Kasumi-1 (cell line): ENCODE data around the gene KCNIP1.

Experiments
- DNase-seq, 2 experiments: peaks; one replicate each; lab custom pipeline; 2025; lab: John Stamatoyannopoulos, UW

The KCNIP1 gene

DNA sequence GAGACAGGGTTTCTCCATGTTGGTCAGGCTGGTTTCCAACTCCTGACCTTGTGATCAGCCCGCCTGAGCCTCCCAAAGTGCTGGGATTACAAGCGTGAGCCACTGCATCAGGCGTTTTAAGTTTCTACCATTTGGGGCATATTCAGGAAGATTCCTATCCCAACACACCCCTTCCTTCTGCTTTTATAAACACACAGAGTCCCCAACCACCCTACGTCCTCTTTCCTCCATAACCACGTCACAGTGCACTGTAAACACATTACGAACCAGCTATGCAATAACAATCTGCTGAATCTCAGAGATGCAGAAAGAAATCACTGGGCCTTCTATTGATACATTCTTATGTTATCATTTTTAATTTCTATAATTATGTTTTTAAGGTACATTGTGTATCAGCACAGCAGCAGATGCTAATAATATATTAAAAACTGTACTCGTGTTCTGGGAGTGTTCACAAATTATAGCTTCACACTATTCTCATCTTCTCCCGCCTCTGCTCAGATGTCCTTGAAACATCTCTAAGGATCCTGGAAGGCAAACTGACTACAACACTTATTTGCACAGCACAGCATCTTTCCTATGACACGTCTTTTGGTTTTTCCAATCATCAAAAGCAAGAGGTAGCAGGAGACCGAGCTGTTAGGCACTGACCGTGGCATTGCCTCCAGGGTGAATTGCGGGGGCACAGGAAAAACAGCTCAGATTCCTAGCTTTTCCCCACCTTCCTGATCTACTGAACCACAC lies 60.2 kb downstream of the KCNIP1 start:
- DNase-seq = no peak

DNA sequence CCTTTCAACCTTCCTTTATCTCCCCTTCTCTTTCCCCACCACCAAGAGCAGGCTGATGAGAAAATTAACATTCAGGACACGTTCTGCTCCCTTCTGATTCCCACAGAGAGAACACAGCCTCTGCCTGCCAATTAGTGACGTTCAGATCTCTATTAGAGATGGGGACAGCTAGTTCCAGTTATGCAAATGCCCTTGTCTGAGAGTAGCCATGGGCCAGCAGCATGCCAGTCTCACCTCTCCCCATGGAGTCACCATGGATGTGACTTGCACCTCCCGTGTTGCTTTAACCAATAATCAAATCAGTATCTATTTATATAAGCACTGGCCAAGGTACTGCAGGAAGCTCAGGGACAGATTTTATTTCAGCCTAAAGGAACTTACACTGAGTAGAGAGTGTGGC lies 61.3 kb downstream of the KCNIP1 start:
- no peak for DNase-seq

DNA sequence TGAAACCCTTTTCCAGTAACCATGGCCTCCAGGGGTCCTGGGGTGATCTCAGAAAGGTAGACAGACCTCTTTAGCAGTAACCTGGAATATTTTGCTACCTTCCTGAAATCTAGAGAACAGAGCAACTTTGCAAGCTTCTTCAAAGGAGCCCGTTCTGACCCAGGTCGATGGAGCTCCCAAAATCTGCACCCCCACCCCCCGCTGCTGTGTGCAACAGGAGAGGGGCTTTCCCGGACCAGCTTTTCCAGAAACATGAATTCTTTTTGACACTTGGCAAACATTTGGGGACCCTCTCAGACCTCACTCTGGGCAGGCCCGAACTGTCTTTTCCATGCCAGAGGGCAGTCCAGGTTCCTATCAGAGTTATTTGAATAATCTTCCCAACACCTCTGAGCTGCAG lies 65.3 kb downstream of the KCNIP1 start:
- no peak for DNase-seq

DNA sequence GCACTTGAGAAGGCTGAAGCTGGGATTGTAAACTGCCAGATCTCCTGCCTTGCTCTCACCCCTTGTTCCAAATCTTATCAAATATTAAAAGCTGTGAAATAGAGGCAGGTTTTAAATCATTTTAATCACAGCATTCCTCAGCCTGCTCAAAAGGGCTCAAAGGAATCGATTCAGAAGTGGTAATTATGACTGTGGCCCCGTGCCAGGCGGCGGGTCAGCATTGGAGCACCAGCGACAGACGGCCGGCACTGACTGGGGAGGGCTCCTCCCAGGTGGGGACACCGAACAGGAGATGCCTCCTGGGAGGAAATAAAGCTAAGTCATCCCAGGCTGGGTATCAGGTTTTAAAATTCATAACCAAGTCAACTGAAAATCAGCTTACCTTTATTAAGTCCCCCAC lies 66.7 kb downstream of the KCNIP1 start:
- no peak for DNase-seq

DNA sequence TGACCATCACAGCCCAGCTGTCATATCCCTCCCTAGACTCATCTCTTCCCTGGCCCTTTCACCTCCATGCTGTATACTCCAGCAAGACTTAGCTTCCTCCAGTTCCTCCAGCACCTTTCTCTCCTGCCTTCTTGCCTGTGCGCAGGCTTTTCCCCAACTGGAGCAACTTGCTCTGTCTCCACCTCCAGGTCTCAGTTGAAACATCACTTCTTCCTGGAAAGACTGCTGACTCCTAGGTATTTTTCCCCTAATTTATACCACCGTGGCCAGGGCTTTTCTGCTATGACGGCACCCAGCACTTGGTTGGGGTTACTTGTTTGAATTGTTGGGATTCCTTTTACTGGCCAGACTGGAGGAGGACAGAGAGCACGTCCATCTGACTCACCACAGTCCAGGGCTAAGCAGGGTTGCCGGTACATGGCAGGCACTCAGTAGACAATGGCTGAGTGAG lies 67.5 kb downstream of the KCNIP1 start:
- DNase-seq = no peak

DNA sequence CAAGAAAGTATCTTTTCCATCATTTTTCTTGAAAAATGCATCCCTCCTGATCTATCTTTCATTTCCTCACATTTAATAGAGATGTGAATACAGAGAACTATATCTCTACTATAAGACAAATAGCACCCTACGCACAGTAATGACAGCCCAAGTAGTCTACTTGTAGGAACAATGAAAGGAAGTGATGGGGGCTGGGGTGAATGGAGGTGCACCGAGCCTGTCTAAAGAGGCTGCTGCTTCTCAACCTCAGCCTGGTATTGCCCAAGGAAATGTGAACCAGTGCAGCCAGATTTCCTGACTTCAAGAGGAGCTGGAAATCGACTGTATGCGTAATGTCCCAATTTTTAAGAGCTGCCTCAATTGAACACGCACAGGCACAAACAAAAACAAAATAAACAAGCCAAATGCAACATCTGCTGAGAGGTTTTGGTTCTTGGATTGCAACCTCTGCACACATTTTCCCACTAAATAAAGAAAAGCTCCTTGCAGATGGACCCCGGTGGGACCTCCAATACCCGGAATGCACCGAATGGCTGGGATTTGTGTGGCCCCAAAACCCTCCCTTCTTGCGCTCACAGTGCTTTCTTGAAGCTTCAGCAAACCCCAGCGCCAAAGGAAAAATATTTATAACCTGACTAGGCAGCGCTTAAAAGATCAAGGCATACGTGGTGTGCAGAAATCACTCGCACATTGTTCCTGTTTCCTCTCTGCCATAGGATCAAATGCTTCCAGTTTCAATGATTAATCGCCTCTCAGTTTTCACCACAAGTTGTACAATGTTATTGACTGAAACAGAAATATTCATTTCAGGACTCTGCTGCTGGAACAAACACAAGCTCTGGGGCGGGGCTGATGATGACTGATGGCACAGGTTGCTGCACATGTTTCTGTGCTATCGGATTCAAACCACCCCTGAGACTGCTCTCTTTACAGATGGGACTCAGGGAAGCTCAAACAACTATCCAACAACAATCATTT lies 68.3 kb downstream of the KCNIP1 start:
- peak in 1 of 2 experiments; percentile 14 for DNase-seq

DNA sequence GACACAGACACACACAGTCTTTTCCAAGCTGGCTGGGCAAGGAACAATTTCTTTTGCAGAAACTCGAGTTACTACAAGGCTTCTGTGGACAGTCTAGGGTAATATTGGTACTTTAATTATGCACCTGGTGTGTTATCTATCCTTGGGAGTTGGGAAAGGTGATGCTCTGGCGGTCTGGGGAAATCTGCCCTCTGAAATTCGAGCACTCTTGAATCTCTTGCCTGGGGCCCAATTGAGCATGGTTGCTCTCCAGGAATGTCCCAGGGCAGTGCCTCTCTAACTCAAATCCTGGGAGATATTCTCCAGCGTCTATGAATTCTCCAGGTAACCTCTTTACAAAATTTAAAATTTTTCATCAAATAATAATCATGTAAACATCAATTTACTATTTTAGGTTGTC lies 69.3 kb downstream of the KCNIP1 start:
- DNase-seq = no peak

DNA sequence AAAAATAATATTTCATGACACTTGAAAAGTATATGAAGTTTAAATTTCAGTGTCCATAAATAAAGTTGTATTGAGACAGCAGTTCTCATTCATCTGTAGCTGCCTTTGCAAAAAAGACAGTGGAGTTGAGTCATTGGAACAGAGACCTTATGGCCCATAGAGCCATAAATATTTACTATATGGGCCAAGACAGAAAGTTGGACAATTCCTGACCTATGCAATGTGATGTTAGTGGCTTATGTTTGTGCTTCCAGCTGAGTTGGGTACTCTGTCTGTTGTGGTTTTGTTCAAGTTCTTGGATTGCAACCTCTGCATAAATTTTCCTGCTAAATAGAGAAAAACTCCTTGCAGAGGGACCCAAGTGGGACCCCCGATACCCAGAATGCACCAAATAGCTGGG lies 69.8 kb downstream of the KCNIP1 start:
- no peak for DNase-seq

DNA sequence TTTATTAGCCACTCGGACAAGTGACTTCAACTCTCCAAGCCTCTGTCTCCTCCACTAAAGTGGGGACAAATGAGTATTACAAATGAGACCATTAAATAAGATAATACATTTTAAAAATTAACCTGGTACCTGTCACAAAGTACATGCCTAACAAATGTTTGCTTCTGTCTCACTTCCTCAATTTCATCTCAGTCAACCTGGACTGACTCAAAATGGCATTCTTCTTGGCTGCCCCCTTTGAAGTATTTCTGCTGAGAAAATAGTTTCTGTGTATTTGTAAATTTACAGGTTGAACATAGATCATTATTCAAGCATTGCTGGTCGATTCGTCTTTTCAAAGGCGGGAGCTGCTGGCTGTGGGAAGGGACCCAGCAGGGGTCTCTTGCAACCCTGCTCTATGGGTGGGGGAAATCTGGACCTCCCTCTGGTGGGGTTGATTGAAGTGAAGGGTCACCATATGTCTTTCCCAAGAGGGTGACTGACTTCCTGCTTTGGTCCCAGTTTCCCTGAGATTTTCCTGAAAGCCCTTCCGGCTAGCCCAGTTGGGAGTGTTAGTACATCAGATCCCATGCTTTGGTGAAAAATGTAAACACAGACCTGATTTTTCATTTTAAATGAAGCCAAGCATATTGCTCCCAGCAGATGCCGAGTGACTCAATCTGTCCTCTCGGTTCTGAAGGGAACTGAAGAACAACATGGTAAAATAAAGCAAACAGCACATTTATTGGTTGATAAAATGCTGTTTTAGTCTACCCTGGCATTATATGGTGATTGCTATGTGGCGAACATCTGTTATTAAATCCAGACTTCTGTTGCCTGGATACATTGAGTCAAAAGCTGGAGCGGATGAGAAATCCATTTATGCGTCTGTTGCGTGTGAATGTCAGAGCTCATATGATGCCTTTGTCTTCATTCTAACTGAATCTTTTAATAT lies 73.0 kb downstream of the KCNIP1 start:
- no peak for DNase-seq

DNA sequence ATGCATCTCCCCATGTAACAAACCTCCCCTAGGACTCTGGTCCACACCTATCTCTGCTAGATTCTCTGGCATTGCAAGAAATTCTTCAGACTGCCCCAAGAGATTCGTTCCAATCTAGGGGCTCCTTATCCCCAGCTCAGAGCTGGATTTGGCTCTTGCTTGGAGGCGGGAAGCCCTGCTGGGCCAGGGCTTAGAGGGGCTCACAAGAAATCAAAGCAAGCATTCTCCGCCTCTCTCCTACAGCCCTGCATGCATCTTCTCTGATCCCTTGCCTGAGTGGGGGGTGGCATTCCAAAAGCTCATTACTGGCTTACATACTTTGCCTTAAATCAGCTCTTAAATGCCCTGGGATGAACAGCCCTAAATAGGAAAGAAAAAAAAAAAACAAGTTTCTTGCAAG lies 75.8 kb downstream of the KCNIP1 start:
- no peak for DNase-seq

DNA sequence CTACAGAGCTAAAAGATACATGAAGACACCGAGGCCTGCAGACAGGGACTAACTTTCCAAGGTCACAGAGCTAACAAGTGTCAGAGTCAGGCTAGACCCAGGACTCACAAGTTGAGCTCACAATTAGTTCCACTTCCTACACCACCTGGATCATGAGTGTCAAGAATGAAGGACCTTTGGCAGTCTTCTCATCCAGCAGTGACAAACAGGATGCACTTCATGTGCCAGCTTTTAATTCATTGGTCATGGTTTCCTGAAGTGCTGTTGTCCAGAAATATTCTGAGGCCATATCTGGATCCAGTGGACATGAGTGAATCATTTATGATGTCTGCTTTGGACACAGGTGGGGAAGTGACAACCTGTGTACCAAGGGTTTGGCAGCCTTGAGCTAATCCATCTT lies 77.4 kb downstream of the KCNIP1 start:
- no peak for DNase-seq

DNA sequence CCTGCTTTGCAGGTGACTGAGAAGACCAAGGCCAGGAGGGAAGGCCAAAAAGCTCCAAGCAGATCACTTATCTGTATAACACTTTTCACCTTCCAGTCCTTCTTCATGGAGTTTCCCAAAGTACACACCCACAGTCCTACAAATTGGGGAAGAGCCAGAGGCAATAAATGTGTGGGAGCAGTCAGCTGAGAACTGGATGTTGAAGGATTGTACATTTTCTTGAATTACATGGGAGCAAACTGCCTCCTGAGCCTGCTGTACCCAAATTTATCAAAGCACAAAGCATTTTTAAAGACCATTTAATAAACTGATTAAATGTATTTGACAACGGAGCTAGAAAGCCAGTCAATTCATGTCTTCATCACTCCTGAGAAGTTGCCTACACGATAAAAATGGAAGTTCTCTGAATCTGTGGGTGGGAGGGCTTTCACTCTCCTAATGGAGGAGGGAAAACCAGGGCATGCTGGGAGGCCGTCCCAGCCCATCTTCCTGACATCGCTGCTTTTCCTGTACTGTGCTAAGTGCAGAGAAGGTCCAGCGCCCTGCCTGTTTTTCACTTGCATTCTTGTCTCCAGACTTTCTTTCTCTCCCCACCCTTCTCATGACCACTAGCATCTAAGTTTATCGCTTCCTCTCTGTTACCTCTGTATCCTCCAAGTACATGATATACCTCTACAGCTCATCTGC lies 79.0 kb downstream of the KCNIP1 start:
- DNase-seq = no peak

DNA sequence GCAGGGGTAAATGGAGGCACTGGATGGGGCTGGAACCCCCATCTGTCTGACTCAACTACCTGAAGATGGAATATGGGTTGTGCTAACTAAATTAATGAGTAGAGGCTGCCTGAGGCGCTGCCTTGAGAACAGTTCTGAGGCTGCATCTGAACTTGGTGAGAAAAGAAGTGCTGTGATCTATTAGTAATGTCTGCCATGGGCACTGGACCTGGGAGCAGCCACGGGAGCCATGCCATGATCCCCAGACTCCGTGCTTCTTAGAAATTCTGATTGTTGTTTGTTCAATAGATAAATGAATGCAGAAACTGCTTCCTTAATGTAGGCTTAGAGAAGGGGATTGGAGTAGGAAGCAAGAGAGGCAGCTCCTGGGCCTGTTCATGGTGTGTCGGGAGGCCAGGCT lies 80.2 kb downstream of the KCNIP1 start:
- no peak for DNase-seq

DNA sequence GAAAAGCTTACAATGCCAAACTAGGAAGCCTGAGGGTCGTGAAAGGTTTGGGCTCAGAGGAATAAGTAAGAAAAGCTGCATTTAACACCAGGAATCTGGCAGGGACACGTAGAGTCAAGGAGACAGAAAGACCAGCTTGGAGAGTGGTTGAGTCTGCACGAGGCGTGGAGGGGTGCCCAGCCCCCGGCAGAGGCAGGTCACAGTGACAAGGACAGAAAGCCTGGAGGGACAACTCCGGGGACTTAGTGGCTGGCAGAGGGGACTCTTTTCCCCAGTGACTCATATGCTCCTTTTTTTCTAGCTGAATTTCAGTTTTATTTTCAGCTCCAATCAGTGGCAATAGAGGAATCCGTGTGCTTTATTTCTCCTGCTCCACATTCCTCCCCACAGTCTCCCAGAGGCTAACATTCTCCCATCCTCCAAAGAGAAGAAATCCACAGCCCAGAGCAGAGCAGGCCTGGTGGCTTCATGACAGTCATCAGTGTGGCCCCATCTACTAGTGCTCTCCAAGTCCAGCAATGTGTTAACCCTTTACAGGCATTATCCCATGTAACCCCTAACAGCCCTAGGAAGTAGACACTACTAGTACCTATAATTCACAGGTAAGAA lies 80.7 kb downstream of the KCNIP1 start:
- DNase-seq = no peak

DNA sequence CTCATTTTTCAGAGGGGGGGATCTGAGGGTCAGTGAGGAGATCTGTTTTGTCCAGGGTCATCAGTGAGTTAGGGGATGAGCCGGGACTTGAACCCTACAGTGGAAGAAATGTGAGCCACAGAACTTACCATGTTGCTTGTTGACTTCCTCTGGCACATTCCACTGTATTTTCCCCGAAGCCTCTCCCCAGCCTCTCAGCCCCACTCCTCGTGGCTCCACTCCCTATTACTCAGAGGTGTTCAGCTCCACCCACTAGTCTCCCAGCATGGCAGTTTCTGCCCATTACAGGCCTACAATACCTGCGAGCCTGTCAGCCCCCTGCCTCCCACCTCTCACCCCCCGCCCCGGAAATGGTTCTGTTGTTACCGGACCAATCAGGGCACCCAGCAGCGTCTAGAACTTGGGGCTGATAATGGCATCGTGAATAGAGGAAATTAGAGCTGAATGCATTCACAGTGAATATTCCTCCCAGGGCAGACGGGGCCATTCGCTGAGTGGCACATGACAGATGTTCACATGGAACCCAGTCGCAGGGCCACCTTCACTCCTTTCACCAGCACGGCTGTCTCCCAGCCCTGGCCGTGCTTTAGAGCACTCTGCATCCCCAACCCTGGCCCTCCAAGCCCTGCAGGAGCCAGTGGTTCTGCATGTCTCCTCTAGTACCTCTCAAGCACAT lies 81.6 kb downstream of the KCNIP1 start:
- DNase-seq = no peak

DNA sequence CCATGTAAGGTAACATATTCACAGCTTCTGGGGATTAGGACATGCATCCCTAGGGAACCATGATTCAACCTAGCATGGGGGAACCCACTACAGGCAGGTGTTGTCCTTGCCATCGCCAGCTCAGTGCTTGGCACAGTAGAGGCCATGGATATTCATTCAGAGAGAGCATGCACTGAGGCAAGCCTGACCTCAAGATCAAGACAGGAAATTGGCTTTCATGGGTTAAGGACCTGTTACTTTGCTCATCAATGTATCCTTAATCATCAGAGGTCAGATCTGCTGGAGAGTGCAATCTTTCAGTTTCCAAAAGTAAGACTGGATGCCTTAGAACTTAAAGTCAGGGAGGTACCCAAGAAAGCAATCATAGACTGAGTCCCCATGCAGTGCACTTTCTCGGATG lies 84.0 kb downstream of the KCNIP1 start:
- no peak for DNase-seq

DNA sequence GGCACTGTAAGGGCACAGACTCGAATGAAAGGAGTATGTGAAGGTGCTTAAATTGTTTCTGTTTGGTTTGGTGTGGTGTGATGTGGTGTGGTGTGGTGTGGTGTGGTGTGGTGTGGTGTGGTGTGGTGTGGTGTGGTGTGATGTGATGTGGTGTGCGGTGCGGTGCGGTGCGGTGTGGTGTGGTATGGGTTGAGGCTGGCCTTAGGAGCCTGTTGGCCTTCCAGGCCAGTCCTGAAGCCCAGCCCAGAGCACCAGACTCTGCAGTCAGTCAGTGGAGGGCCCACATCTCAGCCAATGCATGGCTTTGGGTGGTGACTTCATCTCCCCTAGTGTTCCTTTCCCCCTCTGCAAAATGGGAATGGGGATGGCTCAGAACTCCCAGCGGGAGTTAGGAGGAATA lies 85.8 kb downstream of the KCNIP1 start:
- no peak for DNase-seq

DNA sequence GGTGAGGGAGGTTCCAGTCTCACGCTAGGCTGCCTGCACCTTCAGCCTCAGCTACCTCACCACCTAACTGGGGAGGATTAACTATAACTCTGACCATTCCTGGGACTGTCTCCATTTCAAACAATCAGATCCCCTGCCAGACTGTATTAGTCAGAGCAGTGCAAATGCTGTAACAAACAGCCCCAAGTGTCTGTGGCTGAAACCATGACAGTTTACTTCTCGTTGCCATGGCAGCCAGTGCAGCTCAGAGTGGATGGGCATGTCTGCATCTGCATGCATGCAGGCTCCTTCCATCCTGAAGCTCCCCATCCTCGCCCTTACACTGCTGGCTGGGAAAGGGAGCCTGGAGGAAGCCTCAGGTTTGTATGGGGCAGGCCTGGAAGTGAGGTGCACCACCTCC lies 86.7 kb downstream of the KCNIP1 start:
- DNase-seq = no peak

DNA sequence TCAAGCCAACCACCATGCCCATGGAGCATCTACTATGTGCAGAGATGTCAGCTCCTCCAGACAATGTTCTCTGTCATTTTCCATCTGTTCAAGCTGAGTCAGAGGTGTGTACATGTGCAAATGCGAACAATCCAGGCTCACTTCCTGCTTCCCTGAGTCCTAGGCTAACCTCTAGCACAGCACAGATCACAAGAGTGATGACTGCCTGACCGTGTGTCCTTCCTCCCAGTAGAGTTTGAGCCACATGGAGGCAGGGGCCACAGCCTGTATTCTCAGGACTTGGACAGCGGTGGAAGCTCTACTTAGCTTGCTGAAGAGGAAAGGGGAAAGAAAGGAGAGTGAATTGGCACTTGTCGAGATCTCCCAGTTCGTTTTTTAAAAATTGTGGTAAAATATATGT lies 87.2 kb downstream of the KCNIP1 start:
- DNase-seq = no peak

DNA sequence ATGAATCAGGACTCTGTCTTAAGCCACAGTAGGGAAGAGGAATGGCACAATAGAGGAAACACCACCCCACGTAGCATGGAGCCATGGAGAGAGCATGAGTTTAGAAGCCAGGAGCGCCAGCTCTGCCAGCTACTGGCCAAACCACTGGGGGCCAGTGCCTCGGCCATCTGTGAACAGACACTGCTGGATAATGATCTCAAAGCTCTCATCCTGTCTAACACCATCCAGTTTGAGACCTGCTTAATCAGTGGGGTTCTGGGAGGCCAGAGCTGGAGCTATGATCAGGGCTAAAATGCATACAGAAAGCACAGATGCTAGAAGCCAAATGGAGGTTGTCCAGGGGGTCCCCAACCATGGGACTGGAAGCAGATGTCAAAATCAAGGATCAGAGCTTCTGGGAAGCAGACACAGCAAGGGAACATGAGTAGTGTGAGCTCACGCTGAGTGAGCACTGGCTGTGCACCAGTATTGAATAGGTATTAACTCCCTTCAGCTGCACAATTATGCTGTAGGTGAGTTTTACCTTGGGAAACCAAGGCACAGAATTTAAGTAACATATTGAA lies 92.7 kb downstream of the KCNIP1 start:
- DNase-seq = no peak
